Muscle layer of colon (tissue), 2 donors: Measurements from ENCODE around the gene PPP6R1.

Source experiments
- H3K27ac ChIP-seq: one replicate; pipeline ENCODE4 v1.7.0; 2013; ENCODE audit warnings: low read depth, mild to moderate bottlenecking, low read length, moderate library complexity
- H3K27me3 ChIP-seq, 2 donors: one replicate each; pipeline ENCODE4 v1.7.0; 2013; ENCODE audit warnings: low read length in 2 of 2, mild to moderate bottlenecking in 2 of 2; ENCODE audit not compliant: insufficient read depth in 2 of 2, control insufficient read depth in 1 of 2
- H3K36me3 ChIP-seq: one replicate; pipeline ENCODE4 v1.7.0; 2013; ENCODE audit warnings: mild to moderate bottlenecking, low read length; ENCODE audit not compliant: insufficient read depth
- H3K4me1 ChIP-seq: one replicate; pipeline ENCODE4 v1.7.0; 2013; ENCODE audit warnings: mild to moderate bottlenecking, low read length; ENCODE audit not compliant: insufficient read depth
- H3K4me3 ChIP-seq, 2 donors: one replicate each; pipeline ENCODE4 v1.7.0; 2013; ENCODE audit warnings: low read length in 2 of 2, low read depth in 1 of 2, mild to moderate bottlenecking in 1 of 2, moderate library complexity in 1 of 2
- H3K9ac ChIP-seq: one replicate; pipeline ENCODE4 v1.7.0; 2013; ENCODE audit warnings: low read length
- H3K9me3 ChIP-seq: one replicate; pipeline ENCODE4 v1.7.0; 2013; ENCODE audit warnings: mild to moderate bottlenecking, low read length
- donor health status: abdominal sarcoma.
- donor health status: Adenocarcinoma of cecum.

PPP6R1 gene

GRCh38 chr19:55300886-55301458 is 42.2 kb upstream of the PPP6R1 start:
- Histone ChIP-seq H3K9me3 (no peaks in the 10 kb centered on the region), H3K36me3 (peaks cover 19% of the 10 kb centered on the region), H3K27me3 (no peaks in the 10 kb centered on the region), H3K4me1 (peaks cover 9% of the 10 kb centered on the region), H3K4me3 (no peak overlapping the region), H3K27ac (no peak overlapping the region), H3K9ac (no peak overlapping the region)

GRCh38 chr19:55299991-55300390 is 41.2 kb upstream of the PPP6R1 start:
- Histone ChIP-seq H3K4me1 (peaks cover 9% of the 10 kb centered on the region), H3K9ac (no peak overlapping the region), H3K9me3 (no peaks in the 10 kb centered on the region), H3K27ac (no peak overlapping the region), H3K27me3 (no peaks in the 10 kb centered on the region), H3K4me3 (no peak overlapping the region), H3K36me3 (peaks cover 15% of the 10 kb centered on the region)

- no peak overlapping the region for H3K27ac ChIP-seq
- H3K4me3 ChIP-seq: no peak overlapping the region
- H3K36me3 ChIP-seq: no peaks in the 10 kb centered on the region
- H3K4me1 ChIP-seq: peaks cover 9% of the 10 kb centered on the region
- H3K9me3 ChIP-seq: no peaks in the 10 kb centered on the region
- H3K9ac ChIP-seq: no peak overlapping the region
- H3K27me3 ChIP-seq: no peaks in the 10 kb centered on the region
Measured at GRCh38 chr19:55297267-55297666, 38.5 kb upstream of the PPP6R1 start.

GRCh38 chr19:55289117-55289796 is 30.4 kb upstream of the PPP6R1 start:
- H3K9ac ChIP-seq: no peak overlapping the region
- peaks cover 7% of the 10 kb centered on the region for H3K4me1 ChIP-seq
- no peaks in the 10 kb centered on the region for H3K9me3 ChIP-seq
- no peak overlapping the region for H3K27ac ChIP-seq
- no peaks in the 10 kb centered on the region for H3K36me3 ChIP-seq
- H3K27me3 ChIP-seq: no peaks in the 10 kb centered on the region
- no peak overlapping the region for H3K4me3 ChIP-seq

GRCh38 chr19:55287361-55288079 is 28.7 kb upstream of the PPP6R1 start:
- no peak overlapping the region for H3K9ac ChIP-seq
- peaks cover 10% of the 10 kb centered on the region for H3K4me1 ChIP-seq
- no peaks in the 10 kb centered on the region for H3K36me3 ChIP-seq
- H3K9me3 ChIP-seq: no peaks in the 10 kb centered on the region
- no peaks in the 10 kb centered on the region for H3K27me3 ChIP-seq
- H3K27ac ChIP-seq: no peak overlapping the region
- H3K4me3 ChIP-seq: no peak overlapping the region

GRCh38 chr19:55285229-55285890 is 26.5 kb upstream of the PPP6R1 start:
- Histone ChIP-seq H3K36me3 (no peaks in the 10 kb centered on the region), H3K4me3 (peak overlapping the region in 1 of 2 donors; percentile 18), H3K9ac (no peak overlapping the region), H3K4me1 (peaks cover 15% of the 10 kb centered on the region), H3K27ac (peak overlapping the region; percentile 52), H3K9me3 (no peaks in the 10 kb centered on the region), H3K27me3 (no peaks in the 10 kb centered on the region)

GRCh38 chr19:55284405-55285058 is 25.7 kb upstream of the PPP6R1 start:
- H3K27ac ChIP-seq: peak overlapping the region; percentile 52
- H3K4me3 ChIP-seq: peak overlapping the region; percentile 18 to 57

GRCh38 chr19:55283548-55284377 is 24.9 kb upstream of the PPP6R1 start, which contains the start of gene BRSK1:
Gene BRSK1 (plus strand): TSS chr19:55283997. CDS start chr19:55284443, 446 bp downstream.
- peak within 1 kb of the TSS; percentile 52 for H3K27ac ChIP-seq
- H3K4me3 ChIP-seq: peak within 1 kb of the TSS; percentile 18 to 57

More at GRCh38 chr19:55284405-55285058, 25.7 kb upstream of the PPP6R1 start:
- Histone ChIP-seq H3K36me3 (no peaks in the 10 kb centered on the region), H3K9ac (no peak overlapping the region), H3K9me3 (no peaks in the 10 kb centered on the region), H3K4me1 (peaks cover 18% of the 10 kb centered on the region), H3K27me3 (no peaks in the 10 kb centered on the region)

GRCh38 chr19:55279770-55280643 is 21.2 kb upstream of the PPP6R1 start, which contains the start of gene HSPBP1:
Gene HSPBP1 (minus strand): TSS chr19:55280110. CDS start chr19:55279608, 502 bp downstream.
- no peaks in the 10 kb centered on the region for H3K27me3 ChIP-seq
- H3K4me1 ChIP-seq: peaks cover 21% of the 10 kb centered on the region
- peak within 1 kb of the TSS; percentile 53 for H3K27ac ChIP-seq

More at GRCh38 chr19:55283548-55284377, 24.9 kb upstream of the PPP6R1 start, which contains the start of gene BRSK1:
- Histone ChIP-seq H3K9ac (no peak within 1 kb of the TSS), H3K4me1 (peaks cover 24% of the 10 kb centered on the region), H3K9me3 (no peaks in the 10 kb centered on the region), H3K36me3 (no peaks in the 10 kb centered on the region), H3K27me3 (no peaks in the 10 kb centered on the region)

More at GRCh38 chr19:55279770-55280643, 21.2 kb upstream of the PPP6R1 start, which contains the start of gene HSPBP1:
- Histone ChIP-seq H3K36me3 (peaks cover 11% of the 10 kb centered on the region), H3K9me3 (no peaks in the 10 kb centered on the region), H3K4me3 (peak within 1 kb of the TSS; percentile 73 to 96), H3K9ac (peak within 1 kb of the TSS; percentile 65)
